Uterus (tissue), 2 donors: ENCODE measurements around the gene KLK2.

Experiments used
- CTCF ChIP-seq, 4 experiments: fragments of 200-600 bp in 2 of 4; fragments of 450-650 bp in 2 of 4; sonication (generic) in 2 of 4; IDR thresholded peaks; one replicate each; pipeline ENCODE4 v1.5.1; 2016 to 2019; ENCODE audit warnings: antibody characterized with exemption in 4 of 4, mild to moderate bottlenecking in 2 of 4, moderate library complexity in 1 of 4
- POLR2A ChIP-seq, 2 donors: fragments of 450-650 bp; IDR thresholded peaks; one replicate each; pipeline ENCODE4 v1.6.1; 2016; ENCODE audit warnings: antibody characterized with exemption in 2 of 2, mild to moderate bottlenecking in 1 of 2, moderate library complexity in 1 of 2

GRCh38 chr19:50876456-50876855, 3.2 kb downstream of the KLK2 start:
- no peak for TF ChIP-seq POLR2A (IDR thresholded peaks at IDR 0.05)
- no peak for TF ChIP-seq CTCF (IDR thresholded peaks at IDR 0.05)
